Gastroesophageal sphincter (tissue), 3 donors: ENCODE measurements around the gene CLDN20.

Experiments used
- CTCF ChIP-seq, 4 experiments: fragments of 200-600 bp in 2 of 4; fragments of 450-650 bp in 2 of 4; sonication (generic) in 1 of 4; IDR thresholded peaks; one replicate each; pipeline ENCODE4 v1.5.1; 2017 to 2019; ENCODE audit warnings: antibody characterized with exemption in 4 of 4, mild to moderate bottlenecking in 2 of 4, moderate library complexity in 2 of 4
- EP300 ChIP-seq: sonication (generic); formaldehyde crosslinking; IDR thresholded peaks from one replicate; pipeline ENCODE4 v1.6.1; 2017; ENCODE audit warnings: antibody characterized with exemption, mild to moderate bottlenecking

GRCh38 chr6:155274533-155274932 lies 10.7 kb downstream of the CLDN20 start:
- no peak for TF ChIP-seq CTCF (IDR thresholded peaks at IDR 0.05)
- no peak for TF ChIP-seq EP300
